Measurements from ENCODE around the gene MMP2. TPM values are rescaled to one million over a fixed set of nuclear protein-coding genes. Genes with fewer than 3 reads are reported as not detected.

The MMP2 gene
- total and polyA plus RNA-seq, 2 experiments from 2014 or later = 25.6 to 43.8 TPM

DNA sequence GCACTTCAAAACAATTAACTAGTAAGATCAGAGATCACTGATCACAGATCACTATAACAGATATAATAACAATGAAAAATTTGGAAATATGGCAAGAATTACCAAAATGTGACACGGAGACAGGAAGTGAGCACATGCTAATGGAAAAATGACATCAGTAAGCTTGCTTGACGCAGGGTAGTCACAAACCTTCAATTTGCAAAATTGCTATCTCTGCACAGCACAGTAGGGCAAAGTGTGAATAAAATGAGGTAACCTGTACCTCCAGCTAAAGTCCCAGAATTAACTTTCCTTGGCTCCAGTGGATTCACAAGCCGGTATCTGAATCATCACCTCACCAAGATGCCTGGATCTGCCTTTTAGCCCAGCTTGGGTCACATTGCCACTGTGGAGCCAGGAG is 4.2 kb upstream of the MMP2 start:
- H3K36me3 Mint-ChIP-seq (ENCODE audit: low read depth) = no peaks in the 10 kb centered on the region

DNA sequence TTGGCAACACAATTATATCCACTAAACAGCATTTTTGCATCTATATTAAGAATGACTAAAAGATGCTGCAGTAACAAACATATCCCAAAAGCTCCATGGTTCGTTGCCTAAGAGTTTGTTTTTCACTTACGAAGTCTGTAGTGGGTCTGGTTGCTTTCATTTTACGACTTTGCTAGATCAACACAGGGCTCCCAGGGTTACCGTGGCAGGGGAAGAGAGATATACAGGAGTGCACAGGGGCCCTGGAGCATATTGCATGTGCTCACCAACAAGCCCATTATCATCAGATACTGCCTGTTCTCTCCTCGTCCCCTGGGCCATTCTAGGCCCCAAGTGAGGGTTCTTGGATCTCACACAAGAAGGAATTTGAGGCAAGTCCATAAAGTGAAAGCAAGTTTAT is 3.1 kb upstream of the MMP2 start:
- Mint-ChIP-seq H3K27me3 (ENCODE audit: insufficient read depth, low read depth, poor library complexity) (peaks cover 37% of the 10 kb centered on the region), H3K4me1 (peaks cover 35% of the 10 kb centered on the region), H3K4me3 (no peak overlapping the region), H3K27ac (no peak overlapping the region), H3K36me3 (ENCODE audit: low read depth) (no peaks in the 10 kb centered on the region), H3K9me3 (no peaks in the 10 kb centered on the region; the same call in 2 of the 3 replicates)
- Histone ChIP-seq H3K27me3 (ENCODE audit: insufficient read depth) (peaks cover 61% of the 10 kb centered on the region), H3K79me2 (replicated peaks; ENCODE audit: insufficient read depth) (no peaks in the 10 kb centered on the region), H3K4me1 (ENCODE audit: insufficient read depth) (peaks cover 24% of the 10 kb centered on the region), H3K27ac (ENCODE audit: low read depth) (no peak overlapping the region), H3K36me3 (ENCODE audit: insufficient read depth) (no peaks in the 10 kb centered on the region), H3K9me2 (ENCODE audit: insufficient read depth) (no peaks in the 10 kb centered on the region), H3K4me3 (no peak overlapping the region), H3K4me2 (no peak overlapping the region), H4K20me1 (replicated peaks; ENCODE audit: insufficient read depth) (peaks cover 4% of the 10 kb centered on the region), H2AFZ (no peak overlapping the region), H3F3A (replicated peaks; ENCODE audit: low read depth) (0 out of 2 replicates have a peak, but pooled peaks cover 3% of the 10 kb centered on the region)
- TF ChIP-seq STAT1 (IDR thresholded peaks at IDR 0.05; ENCODE audit: unreplicated experiment) (no peak), ZNF114 (CRISPR knock-in tag; IDR thresholded peaks at IDR 0.05) (no peak), EZH2 (IDR thresholded peaks at IDR 0.05; ENCODE audit: low read depth, unreplicated experiment) (no peak), ZNF331 (CRISPR knock-in tag; IDR thresholded peaks at IDR 0.05; ENCODE audit: low read depth) (no peak)
- ATAC-seq (no peak), DNase-seq (ENCODE audit: low spot score) (no peak)

More for the DNA sequence above, 4.2 kb upstream of the MMP2 start:
- Histone ChIP-seq H3K27me3 (ENCODE audit: insufficient read depth) (peaks cover 50% of the 10 kb centered on the region), H3K36me3 (ENCODE audit: insufficient read depth) (no peaks in the 10 kb centered on the region), H3K4me2 (no peak overlapping the region), H3K4me1 (ENCODE audit: insufficient read depth) (peaks cover 20% of the 10 kb centered on the region), H4K20me1 (replicated peaks; ENCODE audit: insufficient read depth) (no peaks in the 10 kb centered on the region), H3K79me2 (replicated peaks; ENCODE audit: insufficient read depth) (no peaks in the 10 kb centered on the region), H3K4me3 (no peak overlapping the region), H3K27ac (ENCODE audit: low read depth) (no peak overlapping the region), H2AFZ (no peak overlapping the region), H3F3A (replicated peaks; ENCODE audit: low read depth) (0 out of 2 replicates have a peak, but pooled peaks cover 3% of the 10 kb centered on the region), H3K9me2 (ENCODE audit: insufficient read depth) (no peaks in the 10 kb centered on the region)
- TF ChIP-seq POLR2AphosphoS5 (IDR thresholded peaks at IDR 0.05; ENCODE audit: low read depth) = no peak
- TF ChIP-seq ZNF331 (CRISPR knock-in tag; IDR thresholded peaks at IDR 0.05; ENCODE audit: low read depth) = no peak
- no peak for TF ChIP-seq CREB1 (CRISPR knock-in tag; IDR thresholded peaks at IDR 0.05; ENCODE audit: low read depth)
- no peak for TF ChIP-seq ZNF114 (CRISPR knock-in tag; IDR thresholded peaks at IDR 0.05)
- no peak for TF ChIP-seq EZH2 (IDR thresholded peaks at IDR 0.05; ENCODE audit: low read depth, unreplicated experiment)
- H3K9me3 Mint-ChIP-seq = no peaks in the 10 kb centered on the region; the same call in 2 of the 3 replicates
- ATAC-seq (no peak), DNase-seq (ENCODE audit: low spot score) (no peak)
- H3K27me3 Mint-ChIP-seq (ENCODE audit: insufficient read depth, low read depth, poor library complexity) = peaks cover 33% of the 10 kb centered on the region
- H3K4me3 Mint-ChIP-seq = no peak overlapping the region
- no peak overlapping the region for H3K27ac Mint-ChIP-seq
- peaks cover 29% of the 10 kb centered on the region for H3K4me1 Mint-ChIP-seq

DNA sequence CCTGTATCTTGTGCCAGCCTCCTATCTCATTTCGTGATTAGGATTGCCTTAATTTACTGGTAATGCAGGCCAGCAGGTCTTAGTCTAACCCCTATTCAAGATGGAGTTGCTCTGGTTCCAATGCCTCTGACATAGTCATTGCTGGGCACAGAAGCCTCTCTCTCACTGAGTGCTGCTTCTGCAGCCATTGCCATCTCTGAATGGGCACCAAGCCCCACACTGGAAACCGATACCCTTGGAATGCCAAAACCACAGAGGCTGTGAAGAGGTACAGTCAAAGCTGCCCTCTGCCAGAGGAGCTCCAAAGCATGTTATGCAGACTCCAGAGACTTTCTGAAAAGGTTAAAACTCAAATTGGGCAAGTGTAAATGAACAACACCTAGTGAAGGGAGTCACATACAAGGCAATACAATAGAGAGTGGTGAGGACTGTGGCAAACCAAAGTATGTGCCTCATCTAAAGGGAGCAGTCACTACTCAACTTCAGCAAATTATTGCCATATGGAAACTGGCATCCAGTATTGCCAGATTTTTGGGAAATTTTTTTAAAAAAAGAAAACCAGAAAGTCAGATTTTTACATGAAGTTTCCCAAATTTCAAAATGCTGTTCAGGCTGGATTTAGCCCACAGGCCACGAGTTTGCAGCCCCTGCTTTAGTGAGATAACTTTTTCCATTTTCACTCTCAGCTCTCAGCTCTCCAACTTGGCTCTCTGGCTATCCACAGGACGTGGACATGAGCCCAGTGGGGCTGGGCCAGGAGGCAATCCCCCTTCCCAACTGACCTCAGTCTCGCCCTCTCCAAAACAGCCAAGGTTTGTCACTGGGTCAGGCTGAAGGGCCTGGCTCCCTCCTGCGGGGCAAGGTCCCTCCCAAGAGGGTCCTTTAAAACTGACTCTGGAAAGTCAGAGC is 2.1 kb upstream of the MMP2 start:
- 0 out of 2 replicates have a peak, but pooled peaks cover 3% of the 10 kb centered on the region for H3F3A ChIP-seq (replicated peaks; ENCODE audit: low read depth)
- H3K4me1 Mint-ChIP-seq = peaks cover 43% of the 10 kb centered on the region
- no peaks in the 10 kb centered on the region for H3K36me3 ChIP-seq (ENCODE audit: insufficient read depth)
- no peak overlapping the region for H2AFZ ChIP-seq
- H3K36me3 Mint-ChIP-seq (ENCODE audit: low read depth) = no peaks in the 10 kb centered on the region
- peaks cover 7% of the 10 kb centered on the region for H4K20me1 ChIP-seq (replicated peaks; ENCODE audit: insufficient read depth)
- DNase-seq (ENCODE audit: low spot score) (no peak), ATAC-seq (no peak)
- TF ChIP-seq, protein P1, sequence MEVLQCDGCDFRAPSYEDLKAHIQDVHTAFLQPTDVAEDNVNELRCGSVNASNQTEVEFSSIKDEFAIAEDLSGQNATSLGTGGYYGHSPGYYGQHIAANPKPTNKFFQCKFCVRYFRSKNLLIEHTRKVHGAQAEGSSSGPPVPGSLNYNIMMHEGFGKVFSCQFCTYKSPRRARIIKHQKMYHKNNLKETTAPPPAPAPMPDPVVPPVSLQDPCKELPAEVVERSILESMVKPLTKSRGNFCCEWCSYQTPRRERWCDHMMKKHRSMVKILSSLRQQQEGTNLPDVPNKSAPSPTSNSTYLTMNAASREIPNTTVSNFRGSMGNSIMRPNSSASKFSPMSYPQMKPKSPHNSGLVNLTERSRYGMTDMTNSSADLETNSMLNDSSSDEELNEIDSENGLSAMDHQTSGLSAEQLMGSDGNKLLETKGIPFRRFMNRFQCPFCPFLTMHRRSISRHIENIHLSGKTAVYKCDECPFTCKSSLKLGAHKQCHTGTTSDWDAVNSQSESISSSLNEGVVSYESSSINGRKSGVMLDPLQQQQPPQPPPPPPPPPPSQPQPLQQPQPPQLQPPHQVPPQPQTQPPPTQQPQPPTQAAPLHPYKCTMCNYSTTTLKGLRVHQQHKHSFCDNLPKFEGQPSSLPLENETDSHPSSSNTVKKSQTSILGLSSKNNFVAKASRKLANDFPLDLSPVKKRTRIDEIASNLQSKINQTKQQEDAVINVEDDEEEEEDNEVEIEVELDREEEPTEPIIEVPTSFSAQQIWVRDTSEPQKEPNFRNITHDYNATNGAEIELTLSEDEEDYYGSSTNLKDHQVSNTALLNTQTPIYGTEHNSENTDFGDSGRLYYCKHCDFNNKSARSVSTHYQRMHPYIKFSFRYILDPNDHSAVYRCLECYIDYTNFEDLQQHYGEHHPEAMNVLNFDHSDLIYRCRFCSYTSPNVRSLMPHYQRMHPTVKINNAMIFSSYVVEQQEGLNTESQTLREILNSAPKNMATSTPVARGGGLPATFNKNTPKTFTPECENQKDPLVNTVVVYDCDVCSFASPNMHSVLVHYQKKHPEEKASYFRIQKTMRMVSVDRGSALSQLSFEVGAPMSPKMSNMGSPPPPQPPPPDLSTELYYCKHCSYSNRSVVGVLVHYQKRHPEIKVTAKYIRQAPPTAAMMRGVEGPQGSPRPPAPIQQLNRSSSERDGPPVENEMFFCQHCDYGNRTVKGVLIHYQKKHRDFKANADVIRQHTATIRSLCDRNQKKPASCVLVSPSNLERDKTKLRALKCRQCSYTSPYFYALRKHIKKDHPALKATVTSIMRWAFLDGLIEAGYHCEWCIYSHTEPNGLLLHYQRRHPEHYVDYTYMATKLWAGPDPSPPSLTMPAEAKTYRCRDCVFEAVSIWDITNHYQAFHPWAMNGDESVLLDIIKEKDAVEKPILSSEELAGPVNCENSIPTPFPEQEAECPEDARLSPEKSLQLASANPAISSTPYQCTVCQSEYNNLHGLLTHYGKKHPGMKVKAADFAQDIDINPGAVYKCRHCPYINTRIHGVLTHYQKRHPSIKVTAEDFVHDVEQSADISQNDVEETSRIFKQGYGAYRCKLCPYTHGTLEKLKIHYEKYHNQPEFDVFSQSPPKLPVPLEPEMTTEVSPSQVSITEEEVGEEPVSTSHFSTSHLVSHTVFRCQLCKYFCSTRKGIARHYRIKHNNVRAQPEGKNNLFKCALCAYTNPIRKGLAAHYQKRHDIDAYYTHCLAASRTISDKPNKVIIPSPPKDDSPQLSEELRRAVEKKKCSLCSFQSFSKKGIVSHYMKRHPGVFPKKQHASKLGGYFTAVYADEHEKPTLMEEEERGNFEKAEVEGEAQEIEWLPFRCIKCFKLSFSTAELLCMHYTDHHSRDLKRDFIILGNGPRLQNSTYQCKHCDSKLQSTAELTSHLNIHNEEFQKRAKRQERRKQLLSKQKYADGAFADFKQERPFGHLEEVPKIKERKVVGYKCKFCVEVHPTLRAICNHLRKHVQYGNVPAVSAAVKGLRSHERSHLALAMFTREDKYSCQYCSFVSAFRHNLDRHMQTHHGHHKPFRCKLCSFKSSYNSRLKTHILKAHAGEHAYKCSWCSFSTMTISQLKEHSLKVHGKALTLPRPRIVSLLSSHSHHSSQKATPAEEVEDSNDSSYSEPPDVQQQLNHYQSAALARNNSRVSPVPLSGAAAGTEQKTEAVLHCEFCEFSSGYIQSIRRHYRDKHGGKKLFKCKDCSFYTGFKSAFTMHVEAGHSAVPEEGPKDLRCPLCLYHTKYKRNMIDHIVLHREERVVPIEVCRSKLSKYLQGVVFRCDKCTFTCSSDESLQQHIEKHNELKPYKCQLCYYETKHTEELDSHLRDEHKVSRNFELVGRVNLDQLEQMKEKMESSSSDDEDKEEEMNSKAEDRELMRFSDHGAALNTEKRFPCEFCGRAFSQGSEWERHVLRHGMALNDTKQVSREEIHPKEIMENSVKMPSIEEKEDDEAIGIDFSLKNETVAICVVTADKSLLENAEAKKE (CRISPR knock-in tag; IDR thresholded peaks at IDR 0.05) = no peak
- TF ChIP-seq, protein P2, sequence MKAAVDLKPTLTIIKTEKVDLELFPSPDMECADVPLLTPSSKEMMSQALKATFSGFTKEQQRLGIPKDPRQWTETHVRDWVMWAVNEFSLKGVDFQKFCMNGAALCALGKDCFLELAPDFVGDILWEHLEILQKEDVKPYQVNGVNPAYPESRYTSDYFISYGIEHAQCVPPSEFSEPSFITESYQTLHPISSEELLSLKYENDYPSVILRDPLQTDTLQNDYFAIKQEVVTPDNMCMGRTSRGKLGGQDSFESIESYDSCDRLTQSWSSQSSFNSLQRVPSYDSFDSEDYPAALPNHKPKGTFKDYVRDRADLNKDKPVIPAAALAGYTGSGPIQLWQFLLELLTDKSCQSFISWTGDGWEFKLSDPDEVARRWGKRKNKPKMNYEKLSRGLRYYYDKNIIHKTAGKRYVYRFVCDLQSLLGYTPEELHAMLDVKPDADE (IDR thresholded peaks at IDR 0.05) = no peak
- H3K27me3 Mint-ChIP-seq (ENCODE audit: insufficient read depth, low read depth, poor library complexity) = peaks cover 39% of the 10 kb centered on the region
- no peaks in the 10 kb centered on the region for H3K79me2 ChIP-seq (replicated peaks; ENCODE audit: insufficient read depth)
- no peak overlapping the region for H3K4me3 ChIP-seq
- H3K4me2 ChIP-seq = no peak overlapping the region
- H3K9me2 ChIP-seq (ENCODE audit: insufficient read depth) = no peaks in the 10 kb centered on the region
- H3K4me3 Mint-ChIP-seq = no peak overlapping the region
- peaks cover 63% of the 10 kb centered on the region for H3K27me3 ChIP-seq (ENCODE audit: insufficient read depth)
- H3K4me1 ChIP-seq (ENCODE audit: insufficient read depth) = peaks cover 31% of the 10 kb centered on the region
- no peaks in the 10 kb centered on the region; the same call in 2 of the 3 replicates for H3K9me3 Mint-ChIP-seq
- no peak overlapping the region for H3K27ac ChIP-seq (ENCODE audit: low read depth)
- H3K27ac Mint-ChIP-seq = no peak overlapping the region

Data from GM23338 (cell line).